Loucy (cell line): ENCODE results near the gene CD36.

Experiments
- EZH2phosphoT487 ChIP-seq: fragments of 200-600 bp; IDR thresholded peaks from 2 replicates; pipeline ENCODE4 v1.6.1; 2018; ENCODE audit warnings: antibody characterized with exemption, mild to moderate bottlenecking, moderate library complexity, borderline replicate concordance
- TF ChIP-seq, protein P1 (sequence below): fragments of 200-600 bp; sonication (generic); conservative IDR thresholded peaks from 2 replicates; pipeline ENCODE4 v1.5.1; 2014; ENCODE audit warnings: mild to moderate bottlenecking, antibody characterized with exemption, low read length

DNA sequence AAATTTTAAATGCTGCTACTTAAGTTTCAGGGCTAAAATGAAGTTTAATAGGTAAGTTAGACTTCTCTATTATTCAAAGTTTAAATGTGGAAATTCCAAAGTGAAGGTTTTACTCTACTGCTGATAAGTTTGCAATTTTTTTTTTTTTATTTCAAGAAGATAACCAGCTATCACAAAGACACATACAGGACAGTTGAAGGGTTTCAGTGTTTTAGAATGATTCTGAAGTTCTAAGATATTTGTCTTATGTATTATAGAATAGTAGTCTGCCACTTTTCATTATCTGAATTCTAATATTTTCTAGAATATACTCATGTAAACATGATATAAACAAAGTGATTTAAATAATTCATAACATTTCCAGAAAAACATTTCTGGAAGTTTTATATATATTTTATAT lies 7.0 kb upstream of the CD36 start:
- TF ChIP-seq, protein P1, sequence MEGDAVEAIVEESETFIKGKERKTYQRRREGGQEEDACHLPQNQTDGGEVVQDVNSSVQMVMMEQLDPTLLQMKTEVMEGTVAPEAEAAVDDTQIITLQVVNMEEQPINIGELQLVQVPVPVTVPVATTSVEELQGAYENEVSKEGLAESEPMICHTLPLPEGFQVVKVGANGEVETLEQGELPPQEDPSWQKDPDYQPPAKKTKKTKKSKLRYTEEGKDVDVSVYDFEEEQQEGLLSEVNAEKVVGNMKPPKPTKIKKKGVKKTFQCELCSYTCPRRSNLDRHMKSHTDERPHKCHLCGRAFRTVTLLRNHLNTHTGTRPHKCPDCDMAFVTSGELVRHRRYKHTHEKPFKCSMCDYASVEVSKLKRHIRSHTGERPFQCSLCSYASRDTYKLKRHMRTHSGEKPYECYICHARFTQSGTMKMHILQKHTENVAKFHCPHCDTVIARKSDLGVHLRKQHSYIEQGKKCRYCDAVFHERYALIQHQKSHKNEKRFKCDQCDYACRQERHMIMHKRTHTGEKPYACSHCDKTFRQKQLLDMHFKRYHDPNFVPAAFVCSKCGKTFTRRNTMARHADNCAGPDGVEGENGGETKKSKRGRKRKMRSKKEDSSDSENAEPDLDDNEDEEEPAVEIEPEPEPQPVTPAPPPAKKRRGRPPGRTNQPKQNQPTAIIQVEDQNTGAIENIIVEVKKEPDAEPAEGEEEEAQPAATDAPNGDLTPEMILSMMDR = no peak
- TF ChIP-seq EZH2phosphoT487 = no peak
